ENCODE results near the gene DNAJC16.

DNAJC16 gene

DNA sequence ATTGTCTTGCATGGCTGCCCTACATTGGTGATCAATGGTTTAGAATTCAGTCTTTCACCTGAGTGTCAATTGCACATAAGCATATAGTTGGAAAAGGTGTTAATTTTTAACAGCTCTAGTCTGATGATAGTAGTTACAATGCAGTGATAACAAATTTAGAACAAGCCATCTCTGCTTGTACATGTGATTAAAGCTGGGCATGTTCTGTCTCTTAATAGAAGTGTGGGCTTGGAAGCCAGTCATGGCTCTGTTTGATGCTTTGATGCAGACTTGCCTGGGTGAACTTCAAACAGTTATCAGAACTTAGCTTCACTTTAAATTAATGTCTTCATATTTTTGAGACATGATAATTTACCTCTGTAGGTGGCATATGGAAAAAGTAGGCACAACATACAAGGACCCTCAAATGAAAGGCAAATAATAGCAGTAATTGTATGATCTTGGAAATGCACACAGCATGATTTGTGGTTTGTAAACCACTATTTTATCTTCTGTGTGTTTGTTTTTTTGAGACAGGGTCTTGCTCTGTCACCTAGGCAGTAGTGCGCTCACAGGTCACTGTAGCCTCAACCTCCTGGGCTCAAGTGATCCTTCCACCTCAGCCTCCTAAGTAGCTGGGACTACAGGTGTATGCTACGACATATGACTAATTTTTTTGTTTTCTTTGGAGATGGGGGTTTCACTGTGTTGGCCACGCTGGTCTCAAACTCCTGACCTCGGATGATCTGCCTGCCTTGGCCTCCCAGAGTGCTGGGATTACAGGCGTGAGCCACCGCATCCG, 94.4 kb downstream of the DNAJC16 start:
- no peak for DNase-seq (ENCODE audit: low read depth in 2 of 2)

DNA sequence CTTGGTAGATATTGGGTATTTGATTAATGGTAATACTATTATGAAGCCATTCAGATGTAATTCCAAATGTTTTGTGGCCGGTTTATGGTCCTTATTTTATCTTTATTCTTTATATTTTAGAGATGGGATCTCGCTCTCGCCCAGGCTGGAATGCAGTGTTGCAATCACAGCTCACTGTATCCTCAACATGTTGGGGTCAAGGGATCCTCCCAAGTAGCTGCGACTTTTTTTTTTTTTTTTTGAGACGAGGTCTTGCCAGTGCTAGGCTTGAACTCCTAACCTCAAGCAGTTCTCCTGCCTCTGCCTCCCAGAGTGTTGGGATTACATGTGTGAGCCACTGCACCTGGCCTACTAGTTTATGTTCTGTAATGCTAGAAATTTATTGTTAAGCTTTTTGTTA, 95.3 kb downstream of the DNAJC16 start:
- no peak for DNase-seq (ENCODE audit: low read depth in 2 of 2)

DNA sequence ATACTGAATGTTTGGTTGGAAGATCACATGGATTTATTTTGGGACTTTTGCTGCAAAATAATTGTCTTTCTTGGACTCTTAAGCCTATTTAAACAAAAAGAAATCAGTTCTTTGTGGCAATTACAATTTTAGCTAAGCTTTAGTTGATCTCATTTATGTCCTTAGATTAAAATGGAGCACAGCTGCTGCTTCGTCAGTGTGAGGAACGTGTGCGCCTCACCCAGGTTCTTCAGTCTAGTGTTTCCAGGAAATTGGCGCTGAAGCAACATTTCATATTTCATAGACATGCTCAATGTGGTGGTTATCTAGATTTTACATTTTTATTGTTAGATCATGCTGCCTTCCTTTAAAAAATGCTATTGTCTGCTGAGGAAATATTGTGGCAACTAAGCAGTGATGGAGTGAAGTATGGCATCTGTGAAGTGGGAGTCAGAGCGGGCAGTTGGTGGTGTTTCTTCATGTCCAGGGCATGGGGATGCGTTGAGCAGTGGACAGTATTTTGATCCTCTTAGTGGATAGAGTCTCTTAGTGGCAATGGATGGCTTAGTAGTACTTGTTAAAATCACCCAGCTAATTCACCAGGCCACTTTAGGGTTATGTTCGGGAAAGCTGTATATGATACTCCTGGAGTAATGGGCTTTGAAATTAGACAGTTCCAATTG, 96.2 kb downstream of the DNAJC16 start:
- DNase-seq (ENCODE audit: low read depth in 2 of 2): no peak

DNA sequence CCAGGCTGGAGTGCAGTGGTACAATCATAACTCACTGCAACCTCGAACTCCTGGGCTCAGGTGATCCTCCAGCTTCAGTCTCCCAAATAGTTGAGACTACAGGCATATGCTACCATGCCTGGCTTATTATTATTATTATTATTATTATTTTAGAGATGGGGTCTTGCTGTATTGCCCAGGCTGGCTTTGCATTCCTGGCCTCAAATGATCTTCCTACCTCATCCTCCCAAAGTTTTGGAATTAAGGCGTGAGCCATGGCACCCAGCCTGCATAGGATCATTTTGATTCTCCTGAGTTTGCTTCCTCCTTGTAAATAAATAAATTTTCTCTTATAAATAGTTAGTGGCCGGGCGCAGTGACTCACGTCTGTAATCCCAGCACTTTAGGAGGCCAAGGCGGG, 96.8 kb downstream of the DNAJC16 start:
- no peak for DNase-seq (ENCODE audit: low read depth in 2 of 2)

DNA sequence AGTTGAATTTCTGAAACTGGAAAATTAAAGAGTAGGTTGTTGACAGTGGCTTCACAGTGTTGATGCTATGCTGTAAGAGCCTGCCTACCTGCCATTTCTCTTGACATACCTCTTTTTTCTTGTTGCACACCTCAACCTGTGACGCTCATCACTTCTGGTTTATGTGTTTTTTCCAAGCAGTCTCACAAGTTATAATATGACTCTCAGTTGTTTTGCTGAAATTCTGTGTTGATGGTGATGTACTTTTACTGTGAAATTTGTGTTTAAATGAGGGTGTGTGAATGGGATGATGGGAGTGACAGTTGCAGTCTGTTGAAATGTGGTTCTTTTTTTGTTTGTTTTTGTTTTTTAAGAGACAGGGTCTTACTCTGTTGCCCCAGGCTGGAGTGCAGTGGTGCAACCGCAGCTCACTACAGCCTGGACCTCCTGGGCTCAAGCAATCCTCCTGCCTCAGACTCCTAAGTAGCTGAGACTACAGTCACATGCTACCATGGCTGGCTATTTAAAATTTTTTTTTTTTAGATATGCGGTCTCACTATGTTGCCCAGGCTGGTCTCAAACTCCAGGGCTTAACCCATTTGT, 97.6 kb downstream of the DNAJC16 start:
- no peak for DNase-seq (ENCODE audit: low read depth in 2 of 2)

DNA sequence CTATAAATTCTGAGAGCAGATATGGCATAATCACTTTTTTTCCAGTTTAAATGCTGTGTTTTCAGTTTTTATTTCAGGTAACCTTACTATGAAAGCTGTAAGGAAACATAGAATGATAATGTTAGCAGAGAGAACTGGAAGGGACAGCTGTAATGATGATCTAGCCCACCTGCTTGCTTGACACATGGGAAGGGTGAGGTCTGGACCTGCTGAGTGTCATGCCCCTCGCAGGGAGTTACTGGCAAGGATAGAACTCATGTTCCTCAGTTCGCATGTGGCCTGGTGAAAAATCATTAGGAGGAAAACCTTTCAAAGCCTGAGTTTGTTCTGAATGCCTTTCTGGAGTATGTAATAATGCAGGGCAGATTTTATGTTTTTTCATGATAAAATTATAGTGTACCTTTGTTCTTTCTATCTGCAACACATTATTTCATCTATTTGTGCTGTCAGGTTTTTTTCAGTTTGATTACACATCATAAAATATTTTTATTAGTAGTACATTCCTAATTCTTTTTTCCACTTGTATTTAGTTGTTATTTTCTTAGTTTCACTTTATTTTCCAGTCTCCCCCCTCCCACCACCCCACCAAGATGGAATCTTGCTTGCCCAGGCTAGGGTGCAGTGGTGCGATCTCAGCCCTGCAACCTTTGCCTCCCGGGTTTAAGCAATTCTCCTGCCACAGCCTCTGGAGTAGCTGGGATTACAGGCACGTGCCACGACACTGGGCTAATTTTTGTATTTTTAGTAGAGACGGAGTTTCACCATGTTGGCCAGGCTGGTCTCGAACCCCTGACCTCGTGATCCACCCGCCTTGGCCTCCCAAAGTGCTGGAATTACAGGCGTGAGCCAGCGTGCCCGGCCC, 98.6 kb downstream of the DNAJC16 start:
- DNase-seq (ENCODE audit: low read depth in 2 of 2): no peak

Measured in fibroblast of skin of left quadriceps (primary cell).